NCI-H187 (cell line): ENCODE data around the gene CARD19.
"Not testable (repeated sequence)": the region's sequence is repeated elsewhere in the genome, so short reads cannot be mapped to it uniquely, and the experiment has no call there.

Experiments
- DNase-seq, 2 experiments: peaks; one replicate each; lab custom pipeline; 2025; lab: John Stamatoyannopoulos, UW

Gene CARD19

DNA sequence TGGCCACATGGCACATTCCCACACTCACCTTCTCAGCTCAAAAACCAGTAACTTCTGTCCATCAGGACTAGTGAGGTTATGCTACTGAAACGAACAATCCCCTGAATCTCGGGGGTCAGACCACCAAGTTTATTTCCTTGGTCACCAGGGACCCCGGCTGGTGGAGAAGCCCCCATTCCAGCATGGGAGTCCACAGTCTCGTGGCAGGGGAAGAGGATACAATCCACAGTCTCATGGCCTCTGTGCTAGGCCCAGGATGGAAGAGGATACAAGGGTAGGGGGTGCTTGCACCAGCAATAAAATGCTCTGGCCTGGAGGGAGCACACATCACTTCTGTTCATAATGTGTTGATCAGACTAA, 7.4 kb upstream of the CARD19 start:
- DNase-seq, result no peak

DNA sequence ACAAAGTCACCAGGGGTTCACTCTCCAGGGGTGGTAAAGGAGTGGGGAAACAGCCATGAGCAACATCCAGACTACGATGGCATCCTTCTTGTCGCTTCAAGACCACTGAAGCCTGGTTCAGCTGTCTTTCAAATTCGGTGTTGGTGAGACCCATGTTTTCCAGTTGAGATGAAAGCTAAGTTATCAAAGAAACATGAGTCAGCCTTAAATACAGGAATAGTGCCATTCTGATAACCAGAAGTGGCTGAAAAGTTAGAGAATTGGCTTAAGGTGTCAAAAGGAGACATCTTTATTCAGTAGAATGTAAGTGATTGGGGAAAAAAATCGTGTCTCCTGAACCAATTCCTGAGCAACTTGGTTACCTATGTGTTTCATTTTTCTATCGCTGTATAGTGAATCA, 7.0 kb upstream of the CARD19 start:
- DNase-seq, result no peak

DNA sequence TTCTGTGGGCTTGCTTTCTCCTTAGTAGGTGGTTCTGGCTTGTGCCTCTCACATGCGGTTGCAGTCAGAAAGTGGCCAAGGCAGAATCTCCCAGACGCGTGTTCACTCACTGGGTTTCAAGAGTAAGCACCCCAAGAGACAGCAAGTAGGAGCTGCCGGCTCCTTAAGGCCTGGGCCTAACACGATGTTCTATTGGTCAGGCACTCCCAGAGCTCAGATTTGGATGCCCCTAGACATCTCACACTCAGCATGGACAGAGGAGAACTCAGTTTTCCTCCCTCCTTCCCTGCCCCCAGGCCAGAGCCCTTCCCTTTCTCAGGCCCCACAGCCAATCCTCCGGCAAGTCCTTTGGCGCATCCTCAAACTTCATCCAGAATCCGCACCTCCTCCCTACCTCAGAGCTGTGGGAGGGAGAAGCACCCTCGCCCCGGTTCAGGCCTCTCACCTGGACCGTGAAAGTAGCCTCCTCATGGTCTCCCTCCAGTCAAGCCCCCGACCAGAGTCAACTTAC, 6.5 kb upstream of the CARD19 start:
- no peak for DNase-seq

DNA sequence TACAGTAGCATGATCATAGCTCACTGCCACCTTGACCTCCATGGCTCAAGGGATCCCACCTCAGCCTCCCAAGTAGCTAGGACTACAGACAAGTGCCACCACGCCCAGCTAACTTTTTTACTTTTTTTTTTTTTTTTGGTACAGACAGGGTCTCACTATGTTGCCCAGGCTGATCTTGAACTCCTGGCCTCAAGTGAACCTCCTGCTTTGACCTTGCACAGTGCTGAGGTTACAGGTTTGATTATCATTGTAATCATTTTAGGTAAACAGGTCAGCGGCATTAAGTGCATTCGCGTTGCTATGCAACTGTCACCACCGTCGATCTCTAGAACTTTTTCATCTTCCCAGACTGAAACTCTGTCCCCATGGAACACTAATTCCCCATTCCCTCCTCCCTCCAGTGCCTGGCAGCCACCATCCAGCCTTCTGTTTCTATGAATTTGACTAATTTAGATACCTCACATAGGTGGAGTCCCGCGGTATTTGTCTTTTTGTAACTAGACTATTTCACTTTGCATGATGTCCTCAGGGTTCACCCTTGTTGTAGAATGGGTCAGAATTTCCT, 5.8 kb upstream of the CARD19 start:
- no peak for DNase-seq

DNA sequence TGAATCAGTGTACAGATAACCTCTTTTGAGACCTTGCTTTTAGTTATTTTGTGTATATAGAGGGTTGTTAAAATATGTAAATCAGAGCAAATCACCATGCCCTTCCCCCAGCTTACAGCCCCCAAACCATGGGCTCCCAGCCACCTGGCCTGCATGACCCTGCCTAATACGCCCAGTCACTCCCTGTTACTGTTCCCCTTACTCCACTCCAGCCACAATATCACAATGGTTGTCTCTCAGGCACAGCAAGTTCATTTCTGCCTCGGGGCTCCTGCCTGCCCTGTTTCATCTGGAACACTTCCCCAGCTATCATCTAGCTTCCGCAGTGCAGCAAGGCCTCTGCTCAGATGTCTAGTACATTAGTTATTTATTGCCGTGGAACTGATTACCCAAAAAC, 5.0 kb upstream of the CARD19 start:
- no peak for DNase-seq

DNA sequence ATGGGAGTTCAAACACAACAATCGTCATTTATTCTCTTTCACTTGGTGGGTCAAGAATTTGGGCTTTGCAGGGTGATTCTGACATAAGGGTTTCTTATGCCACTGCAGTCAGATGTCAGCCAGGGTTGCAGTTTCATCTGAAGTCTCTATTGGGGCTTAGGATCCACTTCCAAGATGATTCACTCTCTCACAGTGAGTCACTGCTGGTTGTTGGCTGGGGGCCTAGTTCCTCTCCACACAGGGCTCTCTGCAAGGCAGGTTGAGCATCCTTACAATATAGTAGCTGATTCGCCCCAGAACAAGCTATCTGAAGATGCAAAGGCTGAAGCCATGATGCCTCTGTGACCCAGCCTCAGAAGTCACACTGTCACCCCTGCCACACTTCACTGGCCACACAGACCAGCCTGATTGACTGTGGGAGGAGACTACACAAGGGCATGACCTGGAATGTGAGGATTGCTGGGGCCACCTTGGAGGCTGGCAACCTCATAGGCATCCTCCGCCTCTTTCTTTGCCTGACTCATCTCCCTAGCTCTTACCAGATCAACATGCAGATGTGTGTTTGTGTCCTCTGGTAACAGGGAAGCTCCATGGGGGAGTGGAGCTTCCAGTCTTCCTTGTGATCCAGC, 4.5 kb upstream of the CARD19 start:
- no peak for DNase-seq

DNA sequence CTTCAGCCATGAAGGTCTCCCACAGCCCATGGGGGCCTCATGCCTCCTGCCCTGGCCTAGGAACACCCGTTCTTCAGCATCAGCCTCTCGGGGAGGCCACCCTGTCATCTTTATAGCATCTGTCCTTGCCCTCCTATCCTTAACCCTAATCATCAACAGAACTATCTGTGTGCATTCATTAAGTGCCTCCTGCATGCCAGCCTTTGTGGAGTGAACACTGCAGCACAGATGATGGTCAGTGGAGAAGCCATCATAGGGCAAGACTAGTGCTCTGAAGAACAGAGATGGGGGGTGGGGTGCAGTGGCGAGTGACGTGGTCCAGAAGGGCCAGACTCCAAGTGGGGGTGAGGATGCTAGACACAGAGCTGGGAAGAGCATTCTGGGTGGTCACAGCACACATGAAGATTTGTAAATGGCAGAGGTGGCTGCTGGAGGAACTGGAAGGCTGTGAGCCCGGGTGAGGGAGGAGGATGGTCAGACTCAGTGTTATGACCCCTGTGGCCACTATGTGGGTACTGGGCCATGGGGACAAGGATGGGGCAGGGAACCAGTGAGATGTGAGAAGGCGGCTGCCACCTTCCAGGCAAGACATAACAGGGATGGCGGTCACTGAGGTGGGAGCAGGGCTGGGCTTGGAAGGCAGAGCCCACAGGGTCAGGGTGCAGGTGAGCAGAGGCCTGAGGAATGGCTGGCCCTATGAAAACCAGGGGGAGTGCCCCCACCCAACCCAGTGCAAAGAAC, 3.6 kb upstream of the CARD19 start:
- DNase-seq, result no peak

DNA sequence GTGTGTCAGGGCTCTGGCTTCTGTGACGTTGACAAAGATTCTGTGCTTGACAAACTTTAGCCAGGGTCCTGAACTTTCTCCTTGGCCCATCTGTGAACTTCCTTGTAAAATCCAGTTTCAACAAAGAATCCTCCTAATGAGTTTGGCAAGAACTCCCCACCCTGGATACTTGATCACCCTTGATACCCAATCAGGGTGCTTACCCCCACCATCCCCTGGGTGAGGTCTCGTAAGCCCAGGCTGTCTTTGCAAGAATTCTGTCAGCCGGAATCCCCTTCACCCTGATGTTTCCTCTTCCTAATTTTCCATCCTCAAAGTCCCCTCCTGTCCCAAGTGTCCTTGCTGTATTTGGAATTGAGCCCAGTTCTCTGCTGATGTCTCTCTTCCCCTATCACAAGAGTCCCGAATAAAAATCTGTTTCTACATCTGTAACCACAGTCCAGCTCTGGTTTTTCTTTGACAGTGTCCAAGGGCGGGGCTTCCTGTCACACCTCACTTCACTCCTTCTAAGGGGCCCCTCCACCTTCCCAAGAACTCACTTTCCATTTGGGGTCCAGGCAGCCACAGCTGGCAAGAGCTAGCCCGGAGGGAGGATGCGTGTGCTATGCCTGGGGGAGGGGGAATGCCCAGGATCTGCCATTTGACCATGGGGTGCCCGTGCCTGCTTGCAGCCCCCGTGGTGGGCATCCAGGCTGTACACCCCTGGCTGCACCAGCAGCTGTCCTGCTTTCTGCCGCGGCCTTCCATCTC, 2.7 kb upstream of the CARD19 start:
- no peak for DNase-seq

DNA sequence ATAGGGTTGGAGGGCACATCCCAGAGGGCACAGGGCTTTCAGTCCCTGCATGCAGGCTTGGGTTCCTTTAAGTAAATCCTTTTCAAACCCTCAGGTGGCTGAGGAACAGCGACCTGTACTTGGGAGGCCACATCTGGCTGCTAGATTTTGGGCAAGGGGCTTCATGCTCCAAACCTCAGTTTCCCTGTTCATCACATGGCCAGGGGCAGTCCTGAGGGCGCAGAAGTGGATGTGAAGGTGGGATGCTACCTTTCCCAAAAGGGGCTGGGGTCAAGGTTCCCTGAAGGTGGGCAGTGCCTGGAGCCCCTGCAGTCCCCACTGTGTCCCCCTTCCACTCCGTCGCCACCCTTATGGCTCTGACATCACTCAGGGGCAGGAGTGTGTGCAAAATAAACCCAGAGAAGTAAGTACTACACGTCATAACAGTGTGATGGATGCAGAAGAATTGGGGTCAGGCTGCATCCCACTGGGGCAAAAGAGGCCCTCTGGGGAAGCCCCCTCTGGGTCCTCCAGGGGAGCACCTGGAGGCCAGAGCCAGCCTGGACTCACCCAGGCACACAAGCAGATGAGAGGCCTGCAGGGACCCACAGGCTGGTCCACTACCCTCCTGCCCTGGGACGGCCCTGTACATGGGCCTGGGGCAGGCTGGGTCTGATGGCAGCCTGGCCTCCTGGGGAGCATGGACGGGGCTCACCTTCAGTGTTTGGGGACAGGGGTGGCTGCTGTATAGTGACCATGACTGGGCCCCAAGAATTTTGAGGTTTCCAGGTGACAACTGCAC, 1.9 kb upstream of the CARD19 start:
- no peak for DNase-seq

DNA sequence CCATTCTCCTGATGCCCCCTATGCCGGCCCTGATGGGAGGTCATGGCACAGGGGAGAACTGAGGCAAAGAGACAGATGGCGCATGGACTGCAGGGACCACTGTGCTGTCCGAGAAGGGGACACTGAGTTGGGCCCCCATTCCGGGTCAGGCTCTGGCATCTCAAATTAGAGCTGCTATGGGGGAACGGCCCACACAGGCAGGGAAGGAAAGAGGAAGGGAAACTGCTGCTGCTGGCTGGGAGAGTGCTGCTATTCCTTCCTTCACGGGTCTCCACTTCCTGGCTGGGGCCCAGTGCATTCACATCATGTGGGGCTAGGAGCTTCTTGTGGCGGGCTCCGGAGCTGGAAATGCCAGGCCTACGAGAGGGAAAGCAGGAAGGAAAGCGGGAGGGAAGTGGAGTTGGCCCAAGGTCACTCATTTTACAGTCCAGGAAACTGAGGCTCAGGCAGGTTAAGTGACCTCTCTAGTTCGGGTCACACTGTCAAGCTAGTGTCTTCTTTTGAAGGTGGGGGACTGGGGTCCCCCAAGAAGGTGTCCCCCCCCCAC, 1.3 kb upstream of the CARD19 start:
- no peak for DNase-seq

DNA sequence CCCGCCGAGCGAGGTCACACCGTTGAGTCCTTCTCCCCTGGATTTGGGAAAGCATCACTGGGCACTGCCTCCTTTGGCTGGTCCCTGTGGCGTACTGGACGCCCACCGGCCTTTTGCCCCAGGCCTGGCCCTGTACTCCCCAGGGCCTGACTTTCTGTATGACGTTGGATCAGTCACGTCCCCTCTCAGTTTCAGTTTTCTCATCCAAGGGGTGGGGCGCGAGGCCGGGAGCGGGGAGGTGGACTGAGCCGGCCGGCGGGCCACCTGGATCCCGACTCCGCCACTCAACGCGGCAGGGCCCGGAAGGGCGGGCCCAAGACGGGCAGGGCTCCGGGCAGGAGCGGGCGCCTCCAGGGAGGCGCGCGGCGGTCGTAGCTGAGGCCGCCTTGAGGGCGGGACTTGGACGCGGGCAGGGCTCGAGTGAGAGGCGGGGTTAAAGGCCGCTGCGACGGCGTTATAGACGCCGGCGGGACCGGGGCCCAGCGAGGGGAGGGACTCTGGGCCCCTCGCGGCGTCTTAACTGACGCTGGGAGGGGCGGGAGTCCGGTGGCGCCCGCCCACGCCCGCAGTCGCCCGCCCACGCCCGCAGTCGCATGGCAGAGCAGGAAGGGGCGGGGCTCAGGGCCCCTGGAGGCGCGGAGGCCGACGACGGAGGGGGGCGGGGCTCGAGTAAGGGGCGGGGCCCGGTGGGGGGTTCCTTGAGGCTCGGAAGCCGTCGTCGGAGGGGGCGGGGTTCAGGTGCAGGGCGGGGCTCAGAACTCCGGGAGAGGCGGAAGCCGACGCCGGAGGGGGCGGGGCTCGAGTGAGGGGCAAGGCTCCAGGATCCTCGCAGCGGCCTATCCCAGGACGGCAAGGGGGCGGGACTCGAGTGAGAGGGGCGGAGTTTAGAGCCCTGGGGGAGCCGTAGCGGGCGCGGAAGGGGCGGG, 549 bp upstream of the CARD19 start:
- peak; percentile 90 to 96 for DNase-seq

DNA sequence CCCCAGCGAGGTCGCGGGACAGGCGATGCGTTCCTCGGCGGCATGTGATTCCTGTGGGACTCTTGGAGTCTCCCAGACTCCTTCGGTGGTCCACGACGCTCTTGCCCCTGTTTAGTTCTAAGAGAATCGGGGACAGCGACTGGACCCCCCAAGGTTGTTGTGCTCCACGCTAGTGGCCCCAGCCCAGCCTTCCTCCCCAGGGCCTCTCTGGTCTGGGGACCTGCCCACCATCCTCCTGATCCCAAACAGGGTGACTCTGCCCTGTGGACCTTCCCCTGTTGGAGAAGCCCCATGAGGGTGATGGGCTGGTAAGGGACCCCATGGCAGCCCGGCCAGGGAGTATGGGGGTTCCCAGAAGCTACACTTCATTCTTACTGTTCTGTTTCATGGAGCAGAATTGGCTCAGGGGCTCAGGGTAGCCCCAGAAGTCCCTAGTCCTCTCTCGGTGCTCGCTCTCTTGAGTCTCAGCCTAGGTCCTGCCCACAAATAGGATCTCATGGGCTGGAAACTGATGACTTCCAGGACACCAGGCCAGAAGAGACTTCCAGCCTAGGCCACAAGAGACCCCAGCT, 880 bp downstream of the CARD19 start:
- DNase-seq, result no peak

DNA sequence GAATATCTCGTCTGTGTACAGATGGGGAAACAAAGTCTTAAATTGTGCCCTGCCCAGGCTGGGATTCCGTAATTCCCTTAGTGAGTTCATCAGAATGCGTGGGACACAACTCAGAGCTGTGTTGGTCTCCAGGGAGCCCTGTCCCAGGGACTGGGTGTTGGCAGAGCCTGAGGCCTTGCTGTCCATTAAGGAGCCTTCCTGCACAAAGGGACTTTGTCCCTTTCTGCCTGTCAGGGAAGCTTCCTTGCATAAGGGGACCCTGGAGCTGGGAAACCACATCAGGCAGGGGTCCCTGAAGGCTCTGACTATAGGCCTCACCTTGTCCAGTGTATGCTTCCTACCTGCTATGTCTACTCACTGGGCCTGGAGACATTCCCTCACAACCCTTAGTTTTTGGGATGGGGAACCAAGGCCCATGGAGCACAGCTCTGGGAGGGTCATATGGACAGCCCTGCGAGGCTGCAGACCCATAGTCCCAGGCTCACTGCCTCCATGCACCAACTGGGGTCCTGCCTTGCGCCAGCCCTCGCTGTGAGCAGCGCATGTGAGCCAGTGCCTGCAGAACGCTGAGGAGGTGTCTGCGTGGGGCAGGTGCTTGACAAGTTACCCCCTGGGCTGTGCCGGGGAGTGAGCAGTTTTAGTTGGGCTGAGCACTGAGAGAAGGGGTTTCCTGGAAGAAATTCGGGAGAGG, 1.6 kb downstream of the CARD19 start:
- no peak for DNase-seq

DNA sequence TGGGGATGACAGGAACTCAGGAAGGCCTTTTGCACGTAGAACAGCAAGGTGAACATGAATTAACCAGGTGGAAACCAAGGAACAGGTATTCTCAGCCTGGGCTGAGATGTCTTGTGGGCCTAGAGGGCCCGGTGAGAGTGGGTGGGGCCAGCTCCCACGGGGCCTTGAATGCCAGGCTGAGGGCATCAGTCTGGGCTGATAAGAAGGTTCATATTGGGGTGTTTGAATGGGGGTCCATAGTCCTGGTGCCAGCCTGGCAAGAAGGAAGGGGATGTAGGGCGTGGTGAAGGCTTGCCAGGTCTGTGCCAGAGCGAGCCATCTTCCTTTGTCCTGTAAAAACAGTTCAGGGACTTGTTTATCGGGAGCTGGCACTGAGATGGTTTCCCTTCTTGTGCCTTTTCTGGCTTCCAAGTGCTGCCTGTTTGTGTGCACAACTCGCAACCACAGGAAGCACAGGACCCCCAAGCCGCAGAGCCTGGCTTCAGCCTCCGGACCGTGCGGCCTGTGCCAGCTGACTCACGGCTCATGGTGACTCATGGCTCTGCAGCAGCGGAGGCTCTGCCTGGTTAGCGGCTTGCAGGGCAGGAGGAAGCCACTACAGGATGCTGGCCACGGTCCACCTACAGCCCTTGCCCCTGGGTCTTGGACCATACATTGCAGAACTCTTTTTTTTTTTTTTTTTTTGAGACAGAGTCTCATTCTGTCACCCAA, 2.4 kb downstream of the CARD19 start:
- DNase-seq, result no peak

DNA sequence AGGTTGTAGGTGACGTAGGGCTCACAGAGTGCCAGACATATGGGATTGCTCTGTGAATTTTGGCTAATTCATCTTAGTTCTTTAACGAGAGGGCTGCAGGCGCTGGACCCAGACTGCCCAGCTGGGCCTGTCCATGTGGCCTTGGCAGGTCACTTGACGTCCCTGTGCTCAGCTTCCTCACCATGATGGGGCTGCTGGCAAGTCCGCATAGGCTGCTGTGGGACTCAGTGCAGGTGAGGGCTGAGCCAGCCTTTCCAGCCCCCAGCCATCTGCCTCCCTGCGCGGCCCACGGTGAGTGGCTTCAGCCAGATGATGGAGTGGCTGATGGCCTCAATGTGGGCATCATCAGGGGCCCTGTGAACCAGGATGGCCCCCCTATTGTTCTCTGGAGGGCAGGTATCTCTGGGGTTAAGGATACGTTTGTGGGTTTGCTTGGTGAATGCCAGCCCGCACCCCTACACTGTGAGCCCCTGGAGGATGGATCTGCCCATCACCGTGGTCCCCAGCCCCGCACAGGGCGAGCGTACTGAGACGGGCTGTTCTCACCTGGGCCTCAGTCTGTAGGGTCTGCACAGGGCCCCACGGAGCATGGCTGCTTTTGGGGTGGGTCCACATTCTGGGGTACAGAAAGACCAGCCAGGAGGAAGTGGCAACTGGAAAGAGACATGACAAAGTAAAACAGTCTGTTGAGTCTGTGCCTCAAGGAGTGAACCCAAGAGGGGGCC, 3.7 kb downstream of the CARD19 start:
- DNase-seq, result no peak

DNA sequence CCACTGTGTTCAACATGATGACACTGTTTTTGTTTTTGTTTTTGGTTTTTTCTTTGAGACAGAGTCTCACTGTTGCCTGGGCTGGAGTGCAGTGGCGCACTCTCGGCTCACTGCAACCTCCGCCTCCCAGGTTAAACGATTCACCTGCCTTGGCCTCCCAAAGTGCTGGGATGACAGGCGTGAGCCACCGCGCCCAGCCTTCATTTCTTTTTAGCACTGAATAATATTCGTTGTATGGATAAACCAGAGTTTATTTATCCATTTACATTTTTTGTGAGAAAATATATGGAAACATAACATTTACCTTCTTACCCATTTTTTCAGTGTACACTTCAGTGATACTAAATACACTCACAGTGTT, 4.2 kb downstream of the CARD19 start:
- no peak for DNase-seq

DNA sequence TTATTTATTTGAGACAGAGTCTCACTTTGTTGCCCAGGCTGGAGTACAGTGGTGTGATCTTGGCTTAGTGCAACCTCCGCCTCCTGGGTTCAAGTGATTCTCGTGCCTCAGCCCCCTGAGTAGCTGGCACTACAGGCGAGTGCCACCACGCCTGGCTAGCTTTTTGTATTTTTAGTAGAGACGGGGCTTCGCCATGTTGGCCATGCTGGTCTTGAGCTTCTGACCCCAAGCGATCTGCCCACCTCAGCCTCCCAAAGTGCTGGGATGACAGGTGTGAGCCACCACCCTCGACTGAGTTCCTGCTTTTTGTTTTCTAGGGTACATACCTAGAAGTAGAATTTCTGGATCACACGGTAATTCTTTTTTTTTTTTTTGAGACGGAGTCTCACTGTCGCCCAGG, 5.1 kb downstream of the CARD19 start:
- DNase-seq, result not testable (repeated sequence)

DNA sequence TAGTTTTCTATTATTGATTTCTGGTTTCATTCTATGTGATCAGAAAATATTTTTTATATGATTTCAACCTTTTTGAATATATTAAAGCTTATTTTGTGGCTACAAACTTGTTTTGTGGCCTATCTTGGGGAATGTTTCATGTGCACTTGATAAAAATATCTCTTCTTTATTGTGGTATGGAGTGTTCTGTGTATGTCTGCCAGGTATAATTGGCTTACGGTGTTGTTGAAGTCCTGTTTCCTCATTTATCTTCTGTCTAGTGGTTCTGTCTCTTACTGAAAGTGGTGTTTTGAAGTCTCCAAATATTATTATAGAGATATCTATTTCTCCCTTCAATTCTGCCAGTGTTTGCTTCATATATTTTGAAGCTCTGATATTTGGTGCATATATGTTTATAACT, 9.6 kb downstream of the CARD19 start:
- no peak for DNase-seq
